Left renal pelvis (tissue), 4 donors: ENCODE results near the gene GABBR1. TPM values are rescaled to one million over a fixed set of nuclear protein-coding genes. Genes with fewer than 3 reads are reported as not detected.
"Not testable (repeated sequence)": the region's sequence is repeated elsewhere in the genome, so short reads cannot be mapped to it uniquely, and the experiment has no call there.

Source experiments
- DNase-seq, 4 donors: peaks; one replicate each; pipeline ENCODE4 v3.0.0-alpha.2; 2013; ENCODE audit warnings: low read depth in 4 of 4, low spot score in 3 of 4
- polyA plus RNA-seq, 4 donors: library from polyadenylated mRNA; unstranded; fragments of 120-200 nt; gene quantifications; one replicate each; pipeline ENCODE4 v1.2.1, GENCODE V29; 2013; ENCODE audit not compliant: insufficient read length in 4 of 4

Gene GABBR1
- 100 to 1,000 TPM in 1 of 4 donors, 10 to 100 TPM in 3; 54.1 to 108 (median 81.6) TPM for polyA plus RNA-seq

- peak in 3 of 4 donors; percentile 72 to 84 (median 80) for DNase-seq
Measured at GRCh38 chr6:29632789-29633533, at the start of gene GABBR1. TSS of gene GABBR1 (minus strand) at chr6:29633183. CDS start at chr6:29632385, 798 bp downstream.

DNA sequence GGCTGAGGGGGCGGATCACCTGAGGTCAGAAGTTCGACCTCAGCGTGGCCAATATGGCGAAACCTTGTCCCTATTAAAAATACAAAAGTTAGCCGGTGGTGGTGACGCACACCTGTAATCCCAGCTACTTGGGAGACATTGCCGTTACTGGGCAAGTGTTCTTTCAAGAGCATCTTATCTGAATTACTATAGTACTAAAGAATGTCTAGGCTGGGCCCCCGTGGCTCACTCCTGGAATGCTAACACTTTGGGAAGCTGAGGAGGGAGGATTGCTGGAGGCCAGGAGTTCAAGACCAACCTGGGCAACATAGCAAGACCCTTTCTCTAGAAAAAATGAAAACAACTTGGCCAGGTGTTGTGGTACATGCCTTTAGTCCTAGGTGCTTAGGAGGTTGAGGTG, 48.8 kb upstream of the GABBR1 start:
- DNase-seq: no peak

GRCh38 chr6:29680904-29681303, 47.9 kb upstream of the GABBR1 start, which contains the start of gene ZFP57:
TSS of gene ZFP57 (minus strand) at chr6:29681152. CDS start at chr6:29677003, 4,149 bp downstream.
- no peak for DNase-seq

DNA sequence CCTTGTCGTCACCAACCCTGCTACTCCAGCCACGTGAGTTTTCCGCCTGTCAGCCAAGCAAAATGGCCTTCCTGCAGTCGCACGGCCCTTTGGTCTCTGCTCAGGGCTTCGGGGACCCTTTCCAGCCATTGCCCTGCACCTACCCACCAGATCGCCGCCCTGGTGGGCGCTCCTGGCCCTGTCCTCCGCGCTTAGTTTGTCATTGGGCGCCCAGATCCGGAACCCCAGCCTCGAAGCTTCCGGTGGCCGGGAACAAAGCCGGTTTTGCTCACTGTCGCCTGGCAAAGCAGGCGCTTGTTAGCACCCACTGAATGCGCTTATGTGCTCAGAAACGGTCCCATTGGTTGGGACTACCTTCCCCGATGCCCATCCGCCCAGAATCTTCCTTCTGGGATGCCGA, 47.4 kb upstream of the GABBR1 start:
- DNase-seq: no peak

DNA sequence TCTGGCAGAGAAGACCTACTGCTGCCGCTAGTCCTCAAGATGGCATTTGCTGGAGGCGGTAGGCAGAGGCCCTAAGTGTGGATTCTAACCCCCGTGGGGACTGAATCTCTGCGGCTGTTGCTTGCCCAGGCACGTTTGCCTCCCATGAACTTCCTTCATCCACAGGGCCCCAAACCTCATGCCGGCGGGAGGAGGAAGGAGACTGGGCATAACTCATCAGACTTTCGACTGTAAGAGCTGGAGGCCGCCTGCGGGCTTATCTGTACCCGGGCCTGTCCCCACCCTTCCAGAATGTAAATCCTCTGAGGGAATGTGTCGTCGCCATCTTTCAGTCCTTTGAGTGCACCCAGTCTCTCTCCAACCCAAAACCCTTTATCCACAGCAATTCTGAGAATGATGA, 47.0 kb upstream of the GABBR1 start:
- DNase-seq: no peak

DNA sequence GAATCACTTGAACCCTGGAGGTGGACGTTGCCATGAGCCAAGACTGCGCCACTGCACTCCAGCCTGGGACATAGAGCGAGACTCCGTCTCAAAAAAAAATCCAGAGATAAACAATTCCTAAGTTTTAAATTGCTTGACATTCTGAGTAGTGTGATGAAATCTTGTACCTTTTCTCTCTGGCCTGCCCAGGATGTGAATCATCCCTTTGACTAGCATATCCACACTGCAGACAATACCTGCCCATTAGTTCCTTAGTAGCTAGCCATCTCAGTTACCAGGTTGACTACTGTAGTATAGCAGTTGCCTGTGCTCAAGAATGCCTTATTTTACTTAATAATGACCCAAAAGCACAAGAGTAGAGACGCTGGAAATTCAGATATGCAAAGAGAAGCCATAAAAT, 45.1 kb upstream of the GABBR1 start:
- DNase-seq: no peak

DNA sequence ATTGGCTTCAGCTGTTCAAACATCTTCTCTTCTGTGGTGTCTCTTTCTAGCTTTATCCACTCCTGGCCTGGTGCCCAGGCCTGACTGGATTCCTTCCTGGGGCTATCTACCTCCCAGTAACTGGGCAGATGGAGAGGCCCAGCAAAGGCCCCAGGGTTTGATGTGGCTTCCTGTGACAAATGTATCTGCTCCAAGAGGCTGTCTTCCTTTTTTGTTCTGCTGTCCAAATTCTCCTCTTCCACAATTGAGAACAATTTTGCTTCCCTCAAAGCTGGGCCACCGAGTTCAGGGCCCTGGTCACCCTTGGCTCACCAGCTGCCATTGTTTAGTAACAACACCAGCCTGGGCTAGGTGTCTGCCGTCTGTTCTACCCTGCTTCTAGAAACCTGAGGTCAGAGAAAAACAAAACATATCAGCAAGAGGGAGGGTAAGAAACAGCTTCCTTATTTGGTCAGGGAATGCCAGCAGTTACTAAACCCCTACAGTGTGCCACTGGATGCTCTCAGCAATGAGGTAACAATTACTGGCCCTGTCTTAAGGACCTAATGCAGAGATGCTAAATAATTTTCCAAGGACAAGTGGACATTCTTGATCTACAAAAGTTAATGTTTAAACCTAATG, 44.1 kb upstream of the GABBR1 start:
- no peak for DNase-seq

GRCh38 chr6:29675561-29675960, 42.6 kb upstream of the GABBR1 start:
- DNase-seq: no peak

DNA sequence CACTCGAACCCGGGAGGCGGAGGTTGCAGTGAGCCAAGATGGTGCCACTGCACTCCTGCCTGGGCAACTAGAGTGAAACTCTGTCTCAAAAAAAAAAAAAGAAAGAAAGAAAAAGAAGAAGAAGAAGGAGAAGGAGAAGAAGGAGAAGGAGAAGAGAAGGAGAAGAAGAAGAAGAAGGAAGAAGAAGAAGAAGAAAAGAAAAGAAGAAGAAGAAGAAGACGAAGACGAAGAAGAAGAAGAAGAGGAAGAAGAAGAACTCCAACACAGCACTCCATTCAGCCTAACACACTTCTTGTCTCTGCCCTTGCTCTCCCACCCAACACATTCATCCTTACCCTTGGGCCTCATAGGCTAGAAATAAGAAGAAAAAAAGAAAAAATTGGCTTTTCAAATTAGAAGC, 41.0 kb upstream of the GABBR1 start:
- DNase-seq: no peak

- no peak for DNase-seq
Measured at GRCh38 chr6:29673161-29673560, 40.2 kb upstream of the GABBR1 start.

GRCh38 chr6:29672116-29672515, 39.1 kb upstream of the GABBR1 start:
- DNase-seq: not testable (repeated sequence)

GRCh38 chr6:29671026-29671425, 38.0 kb upstream of the GABBR1 start:
- no peak for DNase-seq

DNA sequence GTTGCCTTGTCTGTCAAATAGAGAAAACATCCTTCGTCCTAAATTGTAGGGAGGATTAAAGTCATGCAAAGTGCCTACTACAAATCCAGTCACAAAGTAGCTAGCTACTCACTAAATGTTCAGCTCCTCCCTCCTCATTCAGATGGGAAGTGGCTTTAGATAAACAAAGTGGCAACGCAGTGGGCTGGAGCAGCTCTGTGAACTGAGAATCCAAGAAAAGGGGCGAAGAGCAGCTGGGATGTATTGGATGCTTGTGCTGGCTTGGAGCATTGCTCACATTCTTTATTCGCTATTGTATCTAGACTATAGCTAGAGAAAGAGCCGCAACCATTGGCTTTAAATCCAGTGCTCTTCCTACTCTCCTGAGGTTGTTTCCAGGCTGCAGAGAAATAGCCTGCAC, 34.2 kb upstream of the GABBR1 start:
- no peak for DNase-seq

GRCh38 chr6:29666826-29667130, 33.8 kb upstream of the GABBR1 start:
- no peak for DNase-seq

DNA sequence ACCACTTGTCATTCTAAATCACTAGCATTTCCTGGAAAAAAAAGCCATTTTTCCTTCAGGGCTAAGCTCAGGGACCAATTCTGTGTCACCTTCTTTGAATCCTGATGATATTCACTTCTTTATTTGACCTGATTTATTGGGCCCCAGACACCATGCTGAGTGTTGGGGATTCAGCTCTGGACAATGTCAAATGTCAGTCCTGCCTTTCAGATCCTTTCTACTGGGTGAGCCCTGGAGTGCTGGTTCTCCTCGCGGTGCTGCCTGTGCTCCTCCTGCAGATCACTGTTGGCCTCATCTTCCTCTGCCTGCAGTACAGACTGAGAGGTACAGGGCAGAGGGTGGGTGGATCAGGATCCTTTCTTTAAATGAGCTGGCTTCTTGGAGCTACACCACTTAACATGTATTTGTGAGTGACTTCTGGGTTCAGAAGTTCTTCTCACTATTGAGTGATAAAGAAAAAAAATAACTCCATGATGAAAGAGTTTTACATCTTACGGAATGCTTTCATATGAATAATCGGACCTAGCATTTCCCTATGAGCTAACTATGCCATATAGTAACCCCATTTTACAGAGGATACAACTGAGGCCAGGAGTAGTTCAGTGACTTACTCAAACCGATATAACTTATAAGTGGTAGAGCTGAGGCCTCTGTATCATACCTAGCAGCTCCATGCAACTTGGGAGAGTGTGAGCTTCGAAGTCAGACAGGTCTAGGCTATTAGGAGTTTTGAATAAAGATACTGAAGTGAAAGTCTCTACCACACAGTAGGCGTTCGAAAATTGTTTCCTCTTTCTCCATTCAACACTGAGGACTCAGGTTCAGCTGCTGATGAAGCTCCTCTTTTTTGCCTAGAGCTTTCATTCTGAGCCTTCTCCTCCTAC, 33.2 kb upstream of the GABBR1 start:
- no peak for DNase-seq

DNA sequence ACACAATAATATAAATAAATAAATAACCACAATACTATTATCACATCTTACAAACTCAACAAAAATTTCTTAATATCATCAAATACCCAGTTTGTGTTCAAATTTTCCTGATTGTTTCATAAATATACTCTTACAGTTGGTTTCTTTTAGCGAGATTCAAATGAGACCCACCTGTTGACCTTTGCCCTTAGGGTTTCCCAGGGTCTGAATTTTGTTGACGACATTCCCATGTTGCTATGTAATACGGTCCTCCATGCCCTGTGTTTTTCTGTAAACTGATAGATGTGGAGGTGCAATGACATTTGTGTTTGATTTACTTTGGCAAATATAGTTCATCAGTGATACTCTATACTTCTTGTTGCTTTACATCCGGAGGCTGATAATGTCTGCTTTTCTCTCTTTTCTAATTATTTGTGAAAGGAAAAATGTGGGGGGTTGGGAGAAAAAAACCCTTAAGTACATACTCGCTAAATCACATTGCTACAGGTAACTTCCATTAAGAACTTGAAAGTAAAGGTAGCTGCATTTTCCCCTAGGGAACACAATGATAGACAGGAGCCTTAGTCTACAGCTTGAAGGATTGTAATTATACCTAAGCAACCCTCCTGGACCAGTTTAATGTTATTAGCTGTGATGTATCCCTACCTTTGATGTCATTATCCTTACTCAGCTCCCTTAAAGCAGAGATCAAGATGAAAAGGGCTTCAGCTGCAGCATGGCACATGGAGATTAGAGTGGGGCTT, 30.5 kb upstream of the GABBR1 start:
- DNase-seq: no peak

DNA sequence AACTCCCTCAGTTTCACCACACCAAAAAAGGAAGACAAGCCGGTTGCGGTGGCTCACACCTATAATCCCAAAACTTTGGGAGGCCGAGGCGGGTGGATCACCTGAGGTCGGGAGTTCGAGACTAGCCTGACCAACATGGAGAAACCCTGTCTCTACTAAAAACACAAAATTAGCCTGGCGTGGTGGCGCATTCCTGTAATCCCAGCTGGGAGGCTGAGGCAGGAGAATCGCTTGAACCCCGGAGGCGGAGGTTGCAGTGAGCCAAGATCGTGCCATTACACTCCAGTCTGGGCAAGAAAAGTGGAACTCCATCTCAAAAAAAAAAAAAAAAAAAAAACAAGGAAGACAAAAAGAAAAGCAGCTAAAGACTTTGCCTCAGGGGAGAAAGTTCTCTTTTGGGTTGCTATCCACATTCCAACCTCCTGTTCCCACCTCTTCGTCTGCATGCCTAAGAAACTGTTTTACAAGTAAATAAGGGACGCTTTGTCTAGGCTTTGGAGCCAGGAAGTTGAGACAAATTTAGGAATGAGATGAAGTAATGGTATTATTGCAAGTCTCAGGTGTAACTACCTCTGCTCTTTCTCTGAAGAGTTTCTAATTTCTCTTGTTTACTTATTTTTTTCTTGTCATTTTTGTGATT, 28.6 kb upstream of the GABBR1 start:
- not testable (repeated sequence) for DNase-seq

- DNase-seq: no peak
Measured at GRCh38 chr6:29661071-29661470, 28.1 kb upstream of the GABBR1 start.

DNA sequence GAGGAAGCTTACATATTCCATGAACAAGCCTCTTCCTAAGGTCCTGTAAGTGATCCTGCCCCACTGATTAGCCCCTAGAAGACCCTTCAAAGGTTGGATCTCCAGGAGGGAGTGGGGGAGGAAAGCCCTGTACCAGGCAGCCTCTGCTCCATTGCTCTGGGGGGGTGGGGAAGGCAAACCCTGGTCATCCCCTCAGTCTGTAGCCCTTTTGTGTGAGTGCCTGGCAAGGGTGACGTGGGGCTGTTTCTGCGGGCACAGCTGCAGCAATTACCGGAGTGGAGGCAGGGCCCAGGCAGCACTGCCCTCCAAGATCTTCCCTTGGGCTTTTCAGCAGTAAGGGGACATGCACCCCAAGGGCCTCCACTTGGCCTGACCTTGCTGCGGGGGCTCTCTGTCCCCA, 23.8 kb upstream of the GABBR1 start, which contains the start of gene MOG:
TSS of gene MOG (plus strand) at position 295 of the 400 bp plus-strand sequence. CDS start 118 bp downstream, outside the sequence.
- DNase-seq: no peak

DNA sequence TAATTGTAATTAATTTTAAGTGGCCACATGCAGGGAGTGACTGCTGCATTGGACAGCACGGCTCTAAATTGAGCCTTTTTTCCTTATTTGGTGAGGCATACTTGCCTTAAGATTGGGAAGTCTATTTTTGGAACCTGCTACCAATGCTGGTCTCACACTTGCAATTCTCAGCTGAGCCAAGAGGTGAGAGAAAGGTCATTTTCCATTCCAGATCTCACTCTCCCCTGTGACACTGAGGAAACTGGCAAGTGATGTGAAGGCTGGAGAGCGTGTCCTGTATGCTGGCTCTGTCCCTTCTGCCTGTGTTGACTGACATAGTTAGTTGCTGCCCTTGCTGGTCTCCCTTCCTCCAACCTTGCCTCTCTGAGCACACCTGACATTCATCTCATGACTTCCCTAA, 23.2 kb upstream of the GABBR1 start:
- no peak for DNase-seq
